Measurements from ENCODE around the gene MYBPH.

MYBPH gene

GRCh38 chr1:203185061-203185461 is 9.4 kb upstream of the MYBPH start:
- Histone ChIP-seq H3K27me3 (ENCODE audit: insufficient read depth, low read length, poor library complexity, severe bottlenecking) (no peaks in the 10 kb centered on the region), H3K4me3 (ENCODE audit: low read length, poor library complexity, severe bottlenecking) (no peak overlapping the region), H3K36me3 (ENCODE audit: insufficient read depth, low read length) (no peaks in the 10 kb centered on the region), H3K9me2 (replicated peaks; ENCODE audit: low read depth, low read length) (no peaks in the 10 kb centered on the region), H2AFZ (ENCODE audit: low read length) (no peak overlapping the region), H3K4me1 (ENCODE audit: insufficient read depth, low read length, poor library complexity, severe bottlenecking) (no peaks in the 10 kb centered on the region), H3K9ac (ENCODE audit: low read depth, low read length, poor library complexity, severe bottlenecking) (no peak overlapping the region), H3K9me3 (ENCODE audit: insufficient read depth, low read depth, low read length) (no peaks in the 10 kb centered on the region), H4K20me1 (ENCODE audit: insufficient read depth, low read length, poor library complexity, severe bottlenecking) (no peaks in the 10 kb centered on the region), H3K79me2 (ENCODE audit: insufficient read depth, low read length) (no peaks in the 10 kb centered on the region), H3K4me2 (ENCODE audit: low read depth, low read length, poor library complexity, severe bottlenecking) (no peak overlapping the region), H3F3A (ENCODE audit: low read depth) (no peaks in the 10 kb centered on the region)
- no peak for TF ChIP-seq EZH2phosphoT487 (IDR thresholded peaks at IDR 0.05; ENCODE audit: borderline replicate concordance)
- TF ChIP-seq, protein P1, sequence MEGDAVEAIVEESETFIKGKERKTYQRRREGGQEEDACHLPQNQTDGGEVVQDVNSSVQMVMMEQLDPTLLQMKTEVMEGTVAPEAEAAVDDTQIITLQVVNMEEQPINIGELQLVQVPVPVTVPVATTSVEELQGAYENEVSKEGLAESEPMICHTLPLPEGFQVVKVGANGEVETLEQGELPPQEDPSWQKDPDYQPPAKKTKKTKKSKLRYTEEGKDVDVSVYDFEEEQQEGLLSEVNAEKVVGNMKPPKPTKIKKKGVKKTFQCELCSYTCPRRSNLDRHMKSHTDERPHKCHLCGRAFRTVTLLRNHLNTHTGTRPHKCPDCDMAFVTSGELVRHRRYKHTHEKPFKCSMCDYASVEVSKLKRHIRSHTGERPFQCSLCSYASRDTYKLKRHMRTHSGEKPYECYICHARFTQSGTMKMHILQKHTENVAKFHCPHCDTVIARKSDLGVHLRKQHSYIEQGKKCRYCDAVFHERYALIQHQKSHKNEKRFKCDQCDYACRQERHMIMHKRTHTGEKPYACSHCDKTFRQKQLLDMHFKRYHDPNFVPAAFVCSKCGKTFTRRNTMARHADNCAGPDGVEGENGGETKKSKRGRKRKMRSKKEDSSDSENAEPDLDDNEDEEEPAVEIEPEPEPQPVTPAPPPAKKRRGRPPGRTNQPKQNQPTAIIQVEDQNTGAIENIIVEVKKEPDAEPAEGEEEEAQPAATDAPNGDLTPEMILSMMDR (conservative IDR thresholded peaks at IDR 0.05; ENCODE audit: low read length) = no peak

- Histone ChIP-seq H3K4me1 (ENCODE audit: insufficient read depth, low read length, poor library complexity, severe bottlenecking) (no peaks in the 10 kb centered on the region), H4K20me1 (ENCODE audit: insufficient read depth, low read length, poor library complexity, severe bottlenecking) (no peaks in the 10 kb centered on the region), H3K4me3 (ENCODE audit: low read length, poor library complexity, severe bottlenecking) (no peak overlapping the region), H3K4me2 (ENCODE audit: low read depth, low read length, poor library complexity, severe bottlenecking) (no peak overlapping the region), H3K9ac (ENCODE audit: low read depth, low read length, poor library complexity, severe bottlenecking) (no peak overlapping the region), H3K27me3 (ENCODE audit: insufficient read depth, low read length, poor library complexity, severe bottlenecking) (no peaks in the 10 kb centered on the region), H3K79me2 (ENCODE audit: insufficient read depth, low read length) (no peaks in the 10 kb centered on the region), H3K36me3 (ENCODE audit: insufficient read depth, low read length) (no peaks in the 10 kb centered on the region), H2AFZ (ENCODE audit: low read length) (no peak overlapping the region), H3F3A (ENCODE audit: low read depth) (no peaks in the 10 kb centered on the region), H3K9me2 (replicated peaks; ENCODE audit: low read depth, low read length) (no peaks in the 10 kb centered on the region), H3K9me3 (ENCODE audit: insufficient read depth, low read depth, low read length) (no peaks in the 10 kb centered on the region)
- TF ChIP-seq, protein P1 (conservative IDR thresholded peaks at IDR 0.05; ENCODE audit: low read length) = no peak
- TF ChIP-seq EZH2phosphoT487 (IDR thresholded peaks at IDR 0.05; ENCODE audit: borderline replicate concordance) = no peak
These were observed 8.8 kb upstream of the MYBPH start for GRCh38 chr1:203184467-203184866.

DNA sequence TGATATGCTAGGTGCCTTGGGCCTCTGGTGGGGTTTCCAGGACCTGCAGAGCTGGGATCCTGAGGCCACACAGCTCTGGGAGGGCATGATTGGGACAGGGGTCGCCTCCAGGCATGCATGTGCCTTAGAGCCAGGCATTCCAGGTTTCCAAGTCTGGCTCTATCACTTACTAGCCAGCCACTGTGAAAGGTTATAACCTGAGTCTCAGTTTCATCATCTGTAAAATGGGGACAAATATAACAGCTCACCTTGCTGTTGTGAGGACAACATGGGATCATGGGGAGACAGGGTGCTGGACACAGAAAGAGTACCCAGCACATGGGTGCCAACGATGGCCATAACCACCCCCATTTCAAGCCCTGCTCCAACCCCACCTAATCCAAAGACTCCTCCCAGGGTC is 8.2 kb upstream of the MYBPH start:
- no peaks in the 10 kb centered on the region for H3K36me3 ChIP-seq (ENCODE audit: insufficient read depth, low read length)
- no peak overlapping the region for H3K4me2 ChIP-seq (ENCODE audit: low read depth, low read length, poor library complexity, severe bottlenecking)
- no peaks in the 10 kb centered on the region for H3K9me3 ChIP-seq (ENCODE audit: insufficient read depth, low read depth, low read length)
- H3K4me1 ChIP-seq (ENCODE audit: insufficient read depth, low read length, poor library complexity, severe bottlenecking) = no peaks in the 10 kb centered on the region
- no peaks in the 10 kb centered on the region for H3K79me2 ChIP-seq (ENCODE audit: insufficient read depth, low read length)
- H3K27me3 ChIP-seq (ENCODE audit: insufficient read depth, low read length, poor library complexity, severe bottlenecking) = no peaks in the 10 kb centered on the region
- H2AFZ ChIP-seq (ENCODE audit: low read length) = no peak overlapping the region
- H3K9me2 ChIP-seq (replicated peaks; ENCODE audit: low read depth, low read length) = no peaks in the 10 kb centered on the region
- TF ChIP-seq, protein P1 (conservative IDR thresholded peaks at IDR 0.05; ENCODE audit: low read length) = no peak
- no peak for TF ChIP-seq EZH2phosphoT487 (IDR thresholded peaks at IDR 0.05; ENCODE audit: borderline replicate concordance)
- no peak overlapping the region for H3K4me3 ChIP-seq (ENCODE audit: low read length, poor library complexity, severe bottlenecking)
- no peak overlapping the region for H3K9ac ChIP-seq (ENCODE audit: low read depth, low read length, poor library complexity, severe bottlenecking)
- no peaks in the 10 kb centered on the region for H4K20me1 ChIP-seq (ENCODE audit: insufficient read depth, low read length, poor library complexity, severe bottlenecking)
- no peaks in the 10 kb centered on the region for H3F3A ChIP-seq (ENCODE audit: low read depth)
